MM.1S (cell line): ENCODE data around the gene PCBP1.

Experiments
- DNase-seq: peaks from one replicate; pipeline ENCODE4 v3.0.0-alpha.2; 2015
- H2AFZ ChIP-seq: fragments of 300-600 bp; sonication (generic); 2 replicates; pipeline ENCODE4 v1.6.0; 2016; ENCODE audit warnings: antibody characterized with exemption, low read length
- H3F3A ChIP-seq: fragments of 300-600 bp; sonication (generic); 2 replicates; pipeline ENCODE4 v1.6.1; 2016; ENCODE audit warnings: mild to moderate bottlenecking, antibody characterized with exemption, low read length, moderate library complexity, mixed read lengths; ENCODE audit not compliant: insufficient read depth
- H3K27ac ChIP-seq: fragments of 300-600 bp; sonication (generic); 2 replicates; pipeline ENCODE4 v1.5.1; 2016; ENCODE audit warnings: mild to moderate bottlenecking, low read length
- H3K27me3 ChIP-seq: fragments of 300-600 bp; sonication (generic); replicated peaks from 2 replicates; pipeline ENCODE4 v1.6.0; 2016; ENCODE audit warnings: low read length; ENCODE audit not compliant: insufficient read depth
- H3K36me3 ChIP-seq: fragments of 300-600 bp; sonication (generic); replicated peaks from 2 replicates; pipeline ENCODE4 v1.6.1; 2016; ENCODE audit warnings: mild to moderate bottlenecking, low read length, mixed read lengths; ENCODE audit not compliant: insufficient read depth
- H3K4me1 ChIP-seq: fragments of 300-600 bp; sonication (generic); 2 replicates; pipeline ENCODE4 v1.6.1; 2016; ENCODE audit warnings: low read length, mixed read lengths
- H3K4me2 ChIP-seq: fragments of 300-600 bp; sonication (generic); 2 replicates; pipeline ENCODE4 v1.6.0; 2016; ENCODE audit warnings: low read depth, low read length
- H3K4me3 ChIP-seq: fragments of 300-600 bp; sonication (generic); 2 replicates; pipeline ENCODE4 v1.5.1; 2016; ENCODE audit warnings: low read length, mixed read lengths
- H3K79me2 ChIP-seq: fragments of 300-600 bp; sonication (generic); 2 replicates; pipeline ENCODE4 v1.6.1; 2016; ENCODE audit warnings: mixed run types, low read length, mixed read lengths
- H3K9ac ChIP-seq: fragments of 300-600 bp; sonication (generic); 2 replicates; pipeline ENCODE4 v1.6.1; 2016; ENCODE audit warnings: low read length, mixed read lengths
- H3K9me2 ChIP-seq: fragments of 300-600 bp; sonication (generic); replicated peaks from 2 replicates; pipeline ENCODE4 v1.6.1; 2016; ENCODE audit warnings: mild to moderate bottlenecking, low read length, mixed read lengths; ENCODE audit not compliant: insufficient read depth
- H3K9me3 ChIP-seq: fragments of 300-600 bp; sonication (generic); replicated peaks from 2 replicates; pipeline ENCODE4 v1.6.1; 2016; ENCODE audit warnings: mild to moderate bottlenecking, low read length, mixed read lengths; ENCODE audit not compliant: insufficient read depth
- H4K20me1 ChIP-seq: fragments of 300-600 bp; sonication (generic); 2 replicates; pipeline ENCODE4 v1.6.1; 2016; ENCODE audit warnings: mild to moderate bottlenecking, low read length, moderate library complexity, mixed read lengths; ENCODE audit not compliant: insufficient read depth
- EZH2 ChIP-seq: fragments of 300-600 bp; sonication (generic); optimal IDR thresholded peaks from 2 replicates; pipeline ENCODE3; 2017; ENCODE audit warnings: low read depth, mild to moderate bottlenecking, antibody characterized with exemption, low read length, mixed read lengths
- EZH2phosphoT487 ChIP-seq: fragments of 300-600 bp; sonication (generic); IDR thresholded peaks from 2 replicates; pipeline ENCODE4 v1.6.1; 2018; ENCODE audit warnings: antibody characterized with exemption, low read length
- TF ChIP-seq, protein P1 (sequence below): fragments of 300-600 bp; sonication (generic); IDR thresholded peaks from 2 replicates; pipeline ENCODE4 v1.5.1; 2016; ENCODE audit warnings: antibody characterized with exemption, low read length, mixed read lengths

Gene PCBP1

DNA sequence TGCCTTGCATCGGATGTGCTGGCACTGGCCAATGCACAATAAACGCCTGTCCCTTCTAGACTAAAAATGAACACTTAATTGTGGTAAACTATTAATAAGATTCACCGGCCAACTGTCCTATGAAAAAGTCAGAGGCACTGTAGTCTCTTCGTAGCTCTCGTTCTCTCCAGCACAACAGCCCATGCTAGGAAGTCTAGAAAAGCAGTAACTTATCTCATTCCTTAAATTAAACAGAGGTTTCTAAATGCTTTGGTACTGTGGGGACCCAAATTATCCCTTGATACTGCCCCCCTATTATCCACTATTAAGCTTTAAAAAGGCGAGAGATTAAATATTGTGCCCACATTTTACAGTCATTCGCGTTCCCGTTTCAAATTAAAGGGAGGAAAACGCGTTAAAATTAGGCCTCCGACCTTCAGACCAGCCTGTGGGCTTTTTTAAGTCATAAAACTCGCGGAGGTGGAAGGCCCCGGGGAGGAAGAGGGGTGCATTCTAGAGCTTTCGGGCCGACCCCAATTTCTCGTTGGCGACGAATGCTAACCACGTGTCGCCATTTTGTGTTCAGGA lies 1.5 kb upstream of the PCBP1 start:
- Histone ChIP-seq H3K36me3 (peaks cover 2% of the 10 kb centered on the region; the same call in 1 of the 2 replicates), H3K9me3 (no peaks in the 10 kb centered on the region), H3K27me3 (no peaks in the 10 kb centered on the region), H3K4me1 (peaks cover 41% of the 10 kb centered on the region), H3K27ac (peak overlapping the region; percentile 99), H3K9ac (peak overlapping the region; percentile 100), H3F3A (peaks cover 67% of the 10 kb centered on the region), H4K20me1 (no peaks in the 10 kb centered on the region), H3K4me2 (peak overlapping the region; percentile 87), H3K79me2 (peaks cover 37% of the 10 kb centered on the region), H3K9me2 (no peaks in the 10 kb centered on the region), H2AFZ (peak overlapping the region; percentile 45), H3K4me3 (peak overlapping the region; percentile 87)
- TF ChIP-seq EZH2 (no peak), EZH2phosphoT487 (no peak)
- TF ChIP-seq, protein P1, sequence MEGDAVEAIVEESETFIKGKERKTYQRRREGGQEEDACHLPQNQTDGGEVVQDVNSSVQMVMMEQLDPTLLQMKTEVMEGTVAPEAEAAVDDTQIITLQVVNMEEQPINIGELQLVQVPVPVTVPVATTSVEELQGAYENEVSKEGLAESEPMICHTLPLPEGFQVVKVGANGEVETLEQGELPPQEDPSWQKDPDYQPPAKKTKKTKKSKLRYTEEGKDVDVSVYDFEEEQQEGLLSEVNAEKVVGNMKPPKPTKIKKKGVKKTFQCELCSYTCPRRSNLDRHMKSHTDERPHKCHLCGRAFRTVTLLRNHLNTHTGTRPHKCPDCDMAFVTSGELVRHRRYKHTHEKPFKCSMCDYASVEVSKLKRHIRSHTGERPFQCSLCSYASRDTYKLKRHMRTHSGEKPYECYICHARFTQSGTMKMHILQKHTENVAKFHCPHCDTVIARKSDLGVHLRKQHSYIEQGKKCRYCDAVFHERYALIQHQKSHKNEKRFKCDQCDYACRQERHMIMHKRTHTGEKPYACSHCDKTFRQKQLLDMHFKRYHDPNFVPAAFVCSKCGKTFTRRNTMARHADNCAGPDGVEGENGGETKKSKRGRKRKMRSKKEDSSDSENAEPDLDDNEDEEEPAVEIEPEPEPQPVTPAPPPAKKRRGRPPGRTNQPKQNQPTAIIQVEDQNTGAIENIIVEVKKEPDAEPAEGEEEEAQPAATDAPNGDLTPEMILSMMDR: no peak
- peak; percentile 48 for DNase-seq

DNA sequence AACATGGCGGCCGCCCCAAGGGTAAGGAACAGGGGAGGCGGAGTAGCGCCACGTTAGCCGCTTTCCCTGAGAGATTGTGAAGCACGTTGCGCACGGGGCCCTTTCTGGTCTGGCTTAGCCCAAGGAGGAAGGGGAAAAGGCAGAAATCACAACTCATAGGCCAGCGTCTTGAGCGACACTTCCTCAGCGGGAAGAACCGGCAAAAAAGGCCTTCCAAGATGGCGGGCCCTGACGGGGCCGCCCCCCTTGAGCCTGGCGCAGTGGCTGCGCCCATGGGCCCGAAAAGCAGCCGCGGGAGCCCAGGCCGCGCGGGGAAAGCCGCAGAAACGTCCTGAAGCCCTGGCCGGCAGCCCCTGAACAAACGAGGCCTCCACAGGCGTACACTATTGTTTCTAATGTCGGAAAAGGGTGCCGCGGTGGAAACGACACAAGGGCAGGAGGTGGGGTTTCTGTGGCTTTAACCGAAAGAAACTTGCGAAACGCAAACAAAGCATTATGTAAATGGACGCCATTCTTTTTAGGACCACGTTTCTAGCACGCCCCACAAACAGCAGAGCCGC lies 919 bp upstream of the PCBP1 start:
- DNase-seq: peak; percentile 85
- H4K20me1 ChIP-seq: no peaks in the 10 kb centered on the region
- H3K4me1 ChIP-seq: peaks cover 41% of the 10 kb centered on the region
- H3K27ac ChIP-seq: peak overlapping the region; percentile 99
- peak overlapping the region; percentile 100 for H3K9ac ChIP-seq
- H3K4me3 ChIP-seq: peak overlapping the region; percentile 87
- H3K27me3 ChIP-seq: no peaks in the 10 kb centered on the region
- H2AFZ ChIP-seq: peak overlapping the region; percentile 45
- TF ChIP-seq EZH2phosphoT487 (no peak), EZH2 (no peak)
- TF ChIP-seq, protein P1: no peak
- no peaks in the 10 kb centered on the region for H3K9me3 ChIP-seq
- no peaks in the 10 kb centered on the region for H3K9me2 ChIP-seq
- H3K79me2 ChIP-seq: peaks cover 37% of the 10 kb centered on the region
- H3K36me3 ChIP-seq: no peaks in the 10 kb centered on the region; the same call in 1 of the 2 replicates
- H3K4me2 ChIP-seq: peak overlapping the region; percentile 87
- peaks cover 71% of the 10 kb centered on the region for H3F3A ChIP-seq

DNA sequence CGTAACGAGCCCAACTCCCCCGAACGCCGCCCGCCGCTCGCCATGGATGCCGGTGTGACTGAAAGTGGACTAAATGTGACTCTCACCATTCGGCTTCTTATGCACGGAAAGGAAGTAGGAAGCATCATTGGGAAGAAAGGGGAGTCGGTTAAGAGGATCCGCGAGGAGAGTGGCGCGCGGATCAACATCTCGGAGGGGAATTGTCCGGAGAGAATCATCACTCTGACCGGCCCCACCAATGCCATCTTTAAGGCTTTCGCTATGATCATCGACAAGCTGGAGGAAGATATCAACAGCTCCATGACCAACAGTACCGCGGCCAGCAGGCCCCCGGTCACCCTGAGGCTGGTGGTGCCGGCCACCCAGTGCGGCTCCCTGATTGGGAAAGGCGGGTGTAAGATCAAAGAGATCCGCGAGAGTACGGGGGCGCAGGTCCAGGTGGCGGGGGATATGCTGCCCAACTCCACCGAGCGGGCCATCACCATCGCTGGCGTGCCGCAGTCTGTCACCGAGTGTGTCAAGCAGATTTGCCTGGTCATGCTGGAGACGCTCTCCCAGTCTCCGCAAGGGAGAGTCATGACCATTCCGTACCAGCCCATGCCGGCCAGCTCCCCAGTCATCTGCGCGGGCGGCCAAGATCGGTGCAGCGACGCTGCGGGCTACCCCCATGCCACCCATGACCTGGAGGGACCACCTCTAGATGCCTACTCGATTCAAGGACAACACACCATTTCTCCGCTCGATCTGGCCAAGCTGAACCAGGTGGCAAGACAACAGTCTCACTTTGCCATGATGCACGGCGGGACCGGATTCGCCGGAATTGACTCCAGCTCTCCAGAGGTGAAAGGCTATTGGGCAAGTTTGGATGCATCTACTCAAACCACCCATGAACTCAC lies 673 bp downstream of the PCBP1 start:
- Histone ChIP-seq H3K27ac (peak overlapping the region; percentile 91), H4K20me1 (no peaks in the 10 kb centered on the region), H3F3A (peaks cover 77% of the 10 kb centered on the region), H3K4me2 (peak overlapping the region; percentile 93), H3K9ac (peak overlapping the region; percentile 100), H3K4me1 (peaks cover 40% of the 10 kb centered on the region), H3K27me3 (no peaks in the 10 kb centered on the region), H3K4me3 (peak overlapping the region; percentile 98), H3K79me2 (peaks cover 36% of the 10 kb centered on the region), H3K36me3 (no peaks in the 10 kb centered on the region; the same call in 1 of the 2 replicates), H3K9me3 (no peaks in the 10 kb centered on the region), H3K9me2 (no peaks in the 10 kb centered on the region), H2AFZ (no peak overlapping the region)
- DNase-seq: peak; percentile 39
- TF ChIP-seq EZH2 (no peak), EZH2phosphoT487 (no peak)
- TF ChIP-seq, protein P1: no peak
